GM12873 (cell line): ENCODE results near the gene CAT.

Experiments used
- CTCF ChIP-seq: IDR thresholded peaks from 2 replicates; pipeline ENCODE4 v1.5.1; 2012; ENCODE audit warnings: low read depth, mild to moderate bottlenecking, moderate library complexity, low read length, control low read depth; ENCODE audit not compliant: insufficient read depth; ENCODE audit errors: missing control alignments

CAT gene

GRCh38 chr11:34476849-34477248, 38.1 kb downstream of the CAT start:
- no peak for TF ChIP-seq CTCF

GRCh38 chr11:34478845-34479663, 40.3 kb downstream of the CAT start:
- TF ChIP-seq CTCF: no peak

- no peak for TF ChIP-seq CTCF
Measured at GRCh38 chr11:34480314-34480713, 41.6 kb downstream of the CAT start.

DNA sequence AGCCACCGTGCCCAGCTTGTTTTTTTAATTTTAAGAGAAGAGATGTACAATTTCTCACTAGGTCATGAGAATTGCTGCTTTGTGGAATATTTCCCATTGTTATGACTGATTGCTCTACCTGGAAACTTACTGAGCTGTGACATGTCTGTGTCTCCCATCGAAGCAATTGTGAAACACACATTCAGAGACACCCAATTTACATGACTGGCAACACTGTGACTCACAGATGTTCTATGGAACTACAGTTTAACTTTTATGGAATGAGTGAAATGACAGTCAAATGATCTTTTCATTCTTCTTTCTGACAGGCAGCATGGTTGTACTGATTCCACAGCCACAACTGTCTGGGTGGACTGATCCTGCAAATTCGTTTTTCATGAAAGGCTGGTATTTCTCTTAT, 42.6 kb downstream of the CAT start:
- no peak for TF ChIP-seq CTCF

GRCh38 chr11:34483106-34483874, 44.6 kb downstream of the CAT start:
- TF ChIP-seq CTCF: no peak

GRCh38 chr11:34487430-34487829, 48.7 kb downstream of the CAT start:
- no peak for TF ChIP-seq CTCF

DNA sequence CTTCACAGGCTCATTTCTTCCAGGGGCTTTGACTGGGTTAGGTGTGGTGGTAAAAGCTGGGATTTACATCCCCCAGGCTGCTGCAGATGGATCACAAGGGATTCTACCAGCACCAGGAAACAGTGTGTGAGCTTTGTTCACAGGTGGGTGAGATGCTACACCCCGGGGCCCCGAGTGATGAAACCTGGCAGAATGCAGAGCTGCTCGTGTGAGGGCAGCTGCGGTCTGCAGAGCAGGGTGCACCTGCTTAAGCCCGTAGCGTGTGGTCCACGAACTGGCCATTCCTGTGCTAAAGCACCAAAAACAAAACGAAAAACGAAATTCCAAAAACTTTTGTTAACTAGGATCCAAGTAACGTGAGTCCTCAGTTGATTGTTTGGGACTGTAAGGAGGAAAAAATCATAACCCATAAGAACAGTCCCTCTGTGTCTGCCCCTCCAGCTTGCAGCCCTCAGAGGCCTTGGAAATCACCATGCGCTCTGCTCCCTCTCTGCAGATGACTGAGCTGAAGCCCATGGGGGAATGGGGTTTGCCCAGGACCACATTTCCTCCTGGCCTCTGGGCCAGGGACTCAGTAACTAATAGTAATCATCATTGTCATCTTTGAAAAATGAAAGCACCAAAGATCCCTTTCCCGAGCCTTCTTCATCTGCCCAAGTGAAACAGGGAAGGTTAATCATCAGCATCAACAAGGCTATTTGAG, 50.3 kb downstream of the CAT start:
- TF ChIP-seq CTCF: no peak
